AG10803 (cell line): ENCODE results near the gene KCTD2.
A peak's percentile ranks its signal among the peaks of the same experiment; 100 is the strongest.

Experiments
- DNase-seq: peaks from one replicate; pipeline ENCODE4 v3.0.0; 2010; ENCODE audit warnings: low read depth
- H3K4me3 ChIP-seq: 2 replicates; pipeline ENCODE4 v1.5.1; 2011; ENCODE audit warnings: mild to moderate bottlenecking, low read length, control low read depth
- CTCF ChIP-seq: conservative IDR thresholded peaks from 2 replicates; pipeline ENCODE4 v1.5.1; 2011; ENCODE audit warnings: mild to moderate bottlenecking, low read length, control low read depth, inconsistent platforms

KCTD2 gene

GRCh38 chr17:75011401-75012095 lies 35.5 kb upstream of the KCTD2 start:
- DNase-seq: peak; percentile 78

GRCh38 chr17:75012096-75012345 lies 35.0 kb upstream of the KCTD2 start:
- no peak for TF ChIP-seq CTCF
- peak overlapping the region; percentile 89 for H3K4me3 ChIP-seq
- no peak for DNase-seq

More at GRCh38 chr17:75011401-75012095, 35.5 kb upstream of the KCTD2 start:
- H3K4me3 ChIP-seq: peak overlapping the region; percentile 89
- no peak for TF ChIP-seq CTCF

- peak within 1 kb of the TSS; percentile 89 for H3K4me3 ChIP-seq
- peak; percentile 42 for TF ChIP-seq CTCF
- DNase-seq: peak; percentile 82
Measured at GRCh38 chr17:75012346-75013091, 34.5 kb upstream of the KCTD2 start, which contains the start of gene MRPL58. TSS of gene MRPL58 (plus strand) at chr17:75012670. CDS start at chr17:75012687, 17 bp downstream.

GRCh38 chr17:75013092-75013559 lies 33.9 kb upstream of the KCTD2 start:
- no peak for DNase-seq
- peak overlapping the region; percentile 89 for H3K4me3 ChIP-seq
- TF ChIP-seq CTCF: no peak

GRCh38 chr17:75019146-75019545 lies 27.9 kb upstream of the KCTD2 start:
- no peak for DNase-seq
- no peak for TF ChIP-seq CTCF
- no peak overlapping the region for H3K4me3 ChIP-seq

GRCh38 chr17:75019710-75020109 lies 27.3 kb upstream of the KCTD2 start:
- no peak for DNase-seq
- H3K4me3 ChIP-seq: no peak overlapping the region
- TF ChIP-seq CTCF: no peak
